ENCODE measurements around the gene SNTB2.

The SNTB2 gene

DNA sequence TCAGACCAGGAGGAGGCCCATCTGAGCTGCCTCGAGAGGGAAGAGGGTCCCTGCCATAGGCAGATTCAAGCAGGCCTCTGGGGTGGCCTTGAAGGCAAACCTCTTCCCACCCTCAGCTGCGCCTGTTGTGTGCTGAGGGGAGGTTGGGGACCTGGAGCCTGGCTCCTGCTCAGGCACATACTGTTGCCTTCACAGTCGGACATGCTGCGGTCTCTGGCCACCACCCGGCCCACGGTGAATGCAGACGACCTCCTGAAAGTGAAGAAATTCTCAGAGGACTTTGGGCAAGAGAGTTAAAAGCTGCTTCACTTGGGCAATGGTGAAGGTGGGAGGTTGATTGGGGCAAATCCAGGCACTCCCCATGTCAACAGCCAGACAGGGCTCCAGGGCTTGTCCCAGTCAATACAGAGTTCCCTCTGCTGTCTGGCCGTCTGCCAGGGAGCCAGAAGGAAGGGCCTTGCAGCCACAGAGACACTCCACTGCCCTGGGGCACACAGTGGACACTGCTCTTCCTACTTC lies 137.1 kb downstream of the SNTB2 start:
- no peak for DNase-seq (ENCODE audit: low read depth)
- no peak for TF ChIP-seq CTCF (IDR thresholded peaks at IDR 0.05; ENCODE audit: low read depth, low read length, missing control alignments)
- H3K4me3 ChIP-seq (ENCODE audit: low read depth, low read length) = no peak overlapping the region
- in situ Hi-C loops (cut with HindIII; ENCODE audit: low sequenced_read_pairs) = no loop called here

DNA sequence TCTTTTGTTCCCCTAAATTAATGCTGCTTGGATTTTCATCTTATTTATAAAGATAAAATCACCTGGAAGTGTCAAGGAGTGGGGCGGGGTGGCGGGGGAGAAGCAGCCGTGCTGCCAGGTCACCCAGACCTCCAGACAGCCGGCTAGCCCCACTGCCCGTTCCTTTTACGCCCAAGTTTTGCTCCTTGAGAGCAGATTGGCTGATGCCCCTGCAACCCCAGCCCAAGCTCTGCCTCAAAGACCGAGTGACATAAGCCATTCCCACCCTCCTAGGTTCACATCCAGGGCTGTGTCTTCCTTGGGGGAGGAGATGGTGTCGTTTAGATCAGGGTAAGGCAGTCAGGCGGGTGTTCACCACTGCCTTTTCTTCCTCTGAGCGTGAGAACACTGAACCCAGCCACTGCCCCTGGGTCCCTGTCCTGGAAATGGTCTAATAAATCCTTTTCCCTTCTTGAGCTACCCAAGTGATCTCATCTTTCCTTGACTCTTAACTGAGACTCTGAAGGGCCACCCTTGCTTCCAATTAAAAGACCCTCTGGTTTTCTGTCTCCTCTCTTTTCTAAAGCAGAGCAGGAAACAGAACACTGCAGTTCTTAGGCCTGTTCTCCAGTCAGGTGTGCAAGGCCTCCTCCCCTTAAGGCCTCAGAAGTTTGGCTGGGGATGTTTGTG lies 137.8 kb downstream of the SNTB2 start:
- DNase-seq (ENCODE audit: low read depth) = no peak
- in situ Hi-C loops (cut with HindIII; ENCODE audit: low sequenced_read_pairs) = no loop called here
- H3K4me3 ChIP-seq (ENCODE audit: low read depth, low read length) = no peak overlapping the region
- no peak for TF ChIP-seq CTCF (IDR thresholded peaks at IDR 0.05; ENCODE audit: low read depth, low read length, missing control alignments)

- in situ Hi-C loops (cut with HindIII; ENCODE audit: low sequenced_read_pairs) = no loop called here
Observed at GRCh38 chr16:69325784-69326171, 138.8 kb downstream of the SNTB2 start.

DNA sequence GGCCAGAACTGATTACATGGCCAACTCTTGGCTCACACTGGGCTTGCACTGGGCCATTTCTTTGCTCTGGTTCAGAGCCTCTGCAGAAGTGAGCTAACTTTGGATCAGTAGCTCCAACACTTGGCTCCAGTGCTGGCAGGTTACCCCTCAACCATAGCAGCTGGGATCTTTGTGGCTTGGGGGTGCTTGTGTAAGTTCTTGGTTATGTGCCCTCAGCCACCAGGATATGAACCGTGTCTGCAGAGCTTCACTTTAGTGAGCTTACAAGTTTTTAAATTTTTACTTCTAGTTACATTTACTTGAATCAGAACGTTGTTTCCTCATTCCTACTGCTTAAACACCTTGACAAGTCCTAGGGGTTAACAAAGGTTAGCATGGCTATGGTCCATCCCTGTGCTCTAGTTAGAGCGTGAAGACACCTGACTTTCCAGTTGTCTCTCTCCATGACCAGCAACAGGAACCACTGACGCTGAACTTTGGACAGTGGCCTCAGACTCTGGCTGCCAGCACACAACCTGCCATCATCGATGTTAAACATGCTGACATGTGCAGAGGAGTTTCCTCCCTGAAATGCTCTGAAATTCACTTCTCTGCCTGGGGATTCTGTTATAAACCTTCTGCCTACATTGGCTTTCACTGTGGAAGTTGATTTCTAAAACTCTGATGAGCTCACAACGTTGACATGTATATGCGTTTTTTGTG lies 139.4 kb downstream of the SNTB2 start:
- no peak for TF ChIP-seq CTCF (IDR thresholded peaks at IDR 0.05; ENCODE audit: low read depth, low read length, missing control alignments)
- in situ Hi-C loops (cut with HindIII; ENCODE audit: low sequenced_read_pairs) = no loop called here
- no peak for DNase-seq (ENCODE audit: low read depth)

More at GRCh38 chr16:69325784-69326171, 138.8 kb downstream of the SNTB2 start:
- TF ChIP-seq CTCF (IDR thresholded peaks at IDR 0.05; ENCODE audit: low read depth, low read length, missing control alignments) = no peak
- H3K4me3 ChIP-seq (ENCODE audit: low read depth, low read length) = no peak overlapping the region
- no peak for DNase-seq (ENCODE audit: low read depth)

GRCh38 chr16:69327585-69328310 lies 140.8 kb downstream of the SNTB2 start:
- in situ Hi-C loops (cut with HindIII; ENCODE audit: low sequenced_read_pairs) = no loop called here
- no peak overlapping the region for H3K4me3 ChIP-seq (ENCODE audit: low read depth, low read length)
- TF ChIP-seq CTCF (IDR thresholded peaks at IDR 0.05; ENCODE audit: low read depth, low read length, missing control alignments) = no peak
- DNase-seq (ENCODE audit: low read depth) = no peak

More for the DNA sequence above, 139.4 kb downstream of the SNTB2 start:
- no peak overlapping the region for H3K4me3 ChIP-seq (ENCODE audit: low read depth, low read length)

GRCh38 chr16:69328854-69329316 lies 141.9 kb downstream of the SNTB2 start:
- in situ Hi-C loops (cut with HindIII; ENCODE audit: low sequenced_read_pairs) = no loop called here
- TF ChIP-seq CTCF (IDR thresholded peaks at IDR 0.05; ENCODE audit: low read depth, low read length, missing control alignments) = no peak
- peak overlapping the region; percentile 67 for H3K4me3 ChIP-seq (ENCODE audit: low read depth, low read length)
- DNase-seq (ENCODE audit: low read depth) = peak; percentile 11

Measured in astrocyte of the cerebellum (primary cell).